HepG2 (cell line): ENCODE measurements around the gene PRKCE. TPM values are rescaled to one million over a fixed set of nuclear protein-coding genes. Genes with fewer than 3 reads are reported as not detected.

ENCODE experiments used
- ATAC-seq: fragments of 200-7000 bp; cut with Tn5 transposase; 3 replicates; pipeline ENCODE4 v1.9.1; 2020; ENCODE audit warnings: mild to moderate bottlenecking, moderate library complexity
- BruUV-seq: library from RNA; stranded (reverse); fragments of 400-500 nt; replicated peaks from 2 replicates; lab custom pipeline; 2021; lab: Mats Ljungman, UMichigan
- CTCF ChIA-PET: fragments of 300-600 bp; formaldehyde crosslinking; extraction: SDS; loops from one replicate; lab custom pipeline; 2021; ENCODE audit warnings: low total read pairs, inconsistent platforms, low intra/inter-chr PET ratio; lab: Yijun Ruan, JAX
- POLR2A ChIA-PET: fragments of 350-600 bp; sonication (Branson Sonifier 250); formaldehyde crosslinking; loops from one replicate; lab custom pipeline; 2020; ENCODE audit warnings: antibody characterized with exemption, inconsistent platforms; lab: Yijun Ruan, JAX
- DNase-seq: peaks from one replicate; pipeline ENCODE4 v3.0.0-alpha.2; 2015; ENCODE audit warnings: low spot score
- FAIRE-seq: peaks from 3 replicates; lab custom pipeline; 2011; peaks lifted over from hg19 to GRCh38; lab: Jason Lieb, UNC
- H2AFZ ChIP-seq: one replicate; pipeline ENCODE4 v1.6.1; 2011; ENCODE audit warnings: low read length, inconsistent platforms
- H3K27ac ChIP-seq: fragments of 300-600 bp; 3 replicates; pipeline ENCODE4 v1.8.0; 2011; ENCODE audit warnings: mixed run types, mild to moderate bottlenecking, mixed read lengths, low read length, inconsistent platforms; ENCODE audit not compliant: insufficient read depth; ENCODE audit errors: extremely low read length
- H3K27me3 ChIP-seq, 2 experiments: fragments of 200-600 bp in 1 of 2; 2 replicates in 1 of 2; 3 replicates in 1 of 2; pipeline versions ENCODE4 v1.6.0 to v1.8.0; 2011; ENCODE audit warnings: low read length in 2 of 2, mild to moderate bottlenecking in 2 of 2, moderate library complexity in 2 of 2, inconsistent platforms in 1 of 2; ENCODE audit not compliant: insufficient read depth in 2 of 2, control insufficient read depth in 1 of 2
- H3K36me3 ChIP-seq, 2 experiments: fragments of 200-600 bp in 1 of 2; replicated peaks in 1 of 2; 2 replicates in 1 of 2; 3 replicates in 1 of 2; pipeline versions ENCODE4 v1.5.1 to v1.8.0; 2011; ENCODE audit warnings: low read length in 2 of 2, inconsistent platforms in 1 of 2; ENCODE audit not compliant: insufficient read depth in 2 of 2, control insufficient read depth in 1 of 2
- H3K4me1 ChIP-seq: 2 replicates; pipeline ENCODE4 v1.5.1; 2012; ENCODE audit warnings: low read length, inconsistent platforms; ENCODE audit not compliant: insufficient read depth
- H3K4me2 ChIP-seq: 2 replicates; pipeline ENCODE4 v1.6.0; 2011; ENCODE audit warnings: low read depth, low read length, inconsistent platforms
- H3K4me3 ChIP-seq, 3 experiments: fragments of 200-600 bp in 1 of 3; sonication (generic), shearing (Covaris generic) in 1 of 3; replicated peaks in 1 of 3; 2 replicates each; pipeline ENCODE4 v1.5.1; 2011 to 2016; ENCODE audit warnings: low read length in 3 of 3, inconsistent platforms in 2 of 3, low read depth in 2 of 3, mild to moderate bottlenecking in 2 of 3, control low read depth in 1 of 3, mixed read lengths in 1 of 3; ENCODE audit not compliant: insufficient read depth in 1 of 3
- H3K79me2 ChIP-seq: one replicate; pipeline ENCODE4 v1.6.1; 2011; ENCODE audit warnings: low read length, inconsistent platforms; ENCODE audit not compliant: insufficient read depth
- H3K9ac ChIP-seq: 2 replicates; pipeline ENCODE4 v1.6.0; 2011; ENCODE audit warnings: mild to moderate bottlenecking, low read depth, low read length, inconsistent platforms; ENCODE audit not compliant: insufficient read depth
- H3K9me3 ChIP-seq: 2 replicates; pipeline ENCODE4 v1.5.1; 2012; ENCODE audit warnings: mild to moderate bottlenecking, low read length
- H4K20me1 ChIP-seq: 2 replicates; pipeline ENCODE4 v1.6.0; 2011; ENCODE audit warnings: inconsistent platforms, mild to moderate bottlenecking, low read length, moderate library complexity; ENCODE audit not compliant: insufficient read depth
- CENPX ChIP-seq: sonication (generic); formaldehyde crosslinking; IDR thresholded peaks from 2 replicates; pipeline ENCODE4 v1.9.0; 2021; ENCODE audit warnings: mild to moderate bottlenecking, missing genetic modification reagents, moderate library complexity
- FOXK1 ChIP-seq: sonication (generic); formaldehyde crosslinking; IDR thresholded peaks from 2 replicates; pipeline ENCODE4 v1.4.0; 2020; ENCODE audit warnings: low read depth, missing genetic modification reagents, borderline replicate concordance
- HNF4G ChIP-seq, 2 experiments: sonication (generic) in 1 of 2; formaldehyde crosslinking in 1 of 2; IDR thresholded peaks; 2 replicates each; pipeline versions ENCODE4 v1.4.0 to v1.6.1; 2011 to 2020; ENCODE audit warnings: borderline replicate concordance in 2 of 2, low read depth in 2 of 2, mild to moderate bottlenecking in 2 of 2, low read length in 1 of 2, missing genetic modification reagents in 1 of 2, moderate library complexity in 1 of 2
- KMT2A ChIP-seq: sonication (generic); formaldehyde crosslinking; IDR thresholded peaks from 2 replicates; pipeline ENCODE4 v1.4.0; 2020; ENCODE audit warnings: missing genetic modification reagents
- PITX1 ChIP-seq: sonication (generic); formaldehyde crosslinking; IDR thresholded peaks from 2 replicates; pipeline ENCODE4 v1.5.1; 2020; ENCODE audit warnings: mild to moderate bottlenecking, missing genetic modification reagents
- ZNF136 ChIP-seq: sonication (generic); formaldehyde crosslinking; IDR thresholded peaks from 2 replicates; pipeline ENCODE4 v1.8.1; 2022; ENCODE audit warnings: low read depth, mild to moderate bottlenecking, moderate library complexity, missing genetic modification reagents
- WGBS: methylation state at CpG from one replicate; pipeline ENCODE4 v1.1.6; 2017; ENCODE audit warnings: low lambda C conversion rate; 5-methylcytosine and 5-hydroxymethylcytosine counted together
- in situ Hi-C: cut with HindIII; loops from 2 replicates; pipeline ENCODE4 v1.10.0; 2017; ENCODE audit warnings: low pct_unique_long_range_greater_than_20kb; ENCODE audit not compliant: extremely low pct_ligation_motif_present
- intact Hi-C: fragments of 100-400 bp; cut with micrococcal nuclease; formaldehyde crosslinking; loops from one replicate; pipeline ENCODE4 v1.10.0; 2022; ENCODE audit not compliant: unreplicated experiment
- polyA plus RNA-seq, 8 experiments: library from polyadenylated mRNA; depleted of rRNA in 3 of 8; stranded (reverse) in 7 of 8; unstranded in 1 of 8; fragments of >200 nt; fragmentation: Illumina TruSeq in 4 of 8; extraction: Trizol in 4 of 8; gene quantifications; 2 replicates each; pipeline versions ENCODE4 v1.2.1 to v1.2.3, GENCODE V29; 2011 to 2016; ENCODE audit warnings: low read depth in 4 of 8, missing spikeins in 1 of 8, mixed read lengths in 1 of 8; ENCODE audit not compliant: insufficient read depth in 1 of 8
- total RNA-seq, 5 experiments: library from RNA; depleted of rRNA; stranded (reverse); fragments of >200 nt; fragmentation: Illumina TruSeq; extraction: Trizol; gene quantifications; 2 replicates each; pipeline ENCODE4 v1.2.3, GENCODE V29; 2016; ENCODE audit warnings: low read depth in 1 of 5
- TF ChIP-seq, protein P1 (sequence below): sonication (generic); formaldehyde crosslinking; IDR thresholded peaks from 2 replicates; pipeline ENCODE4 v1.8.0; 2022; ENCODE audit warnings: missing genetic modification reagents, mild to moderate bottlenecking, inconsistent platforms, borderline replicate concordance
- TF ChIP-seq, protein P2 (sequence below): sonication (generic); IDR thresholded peaks from 2 replicates; pipeline ENCODE4 v1.6.1; 2016; ENCODE audit warnings: low read depth, borderline replicate concordance
- TF ChIP-seq, protein P3 (sequence below): sonication (generic); formaldehyde crosslinking; IDR thresholded peaks from 2 replicates; pipeline ENCODE4 v1.5.0; 2020; ENCODE audit warnings: mild to moderate bottlenecking, missing genetic modification reagents
- TF ChIP-seq, protein P4 (sequence below): sonication (generic); formaldehyde crosslinking; IDR thresholded peaks from 2 replicates; pipeline ENCODE4 v1.5.1; 2020; ENCODE audit warnings: mild to moderate bottlenecking, missing genetic modification reagents
- TF ChIP-seq, protein P5 (sequence below): sonication (generic); formaldehyde crosslinking; IDR thresholded peaks from 2 replicates; pipeline ENCODE4 v1.5.1; 2020; ENCODE audit warnings: missing genetic modification reagents, mild to moderate bottlenecking, borderline replicate concordance
- TF ChIP-seq, protein P6 (sequence below): sonication (generic); formaldehyde crosslinking; IDR thresholded peaks from 2 replicates; pipeline ENCODE4 v1.4.0; 2020; ENCODE audit warnings: low read depth, mild to moderate bottlenecking, missing genetic modification reagents

Gene PRKCE
- total and polyA plus RNA-seq, 2 of the 13 experiments (the other 11 are each of a cell fraction or from before 2014, with no cell fraction given) = 1.0 to 3.9 TPM

DNA sequence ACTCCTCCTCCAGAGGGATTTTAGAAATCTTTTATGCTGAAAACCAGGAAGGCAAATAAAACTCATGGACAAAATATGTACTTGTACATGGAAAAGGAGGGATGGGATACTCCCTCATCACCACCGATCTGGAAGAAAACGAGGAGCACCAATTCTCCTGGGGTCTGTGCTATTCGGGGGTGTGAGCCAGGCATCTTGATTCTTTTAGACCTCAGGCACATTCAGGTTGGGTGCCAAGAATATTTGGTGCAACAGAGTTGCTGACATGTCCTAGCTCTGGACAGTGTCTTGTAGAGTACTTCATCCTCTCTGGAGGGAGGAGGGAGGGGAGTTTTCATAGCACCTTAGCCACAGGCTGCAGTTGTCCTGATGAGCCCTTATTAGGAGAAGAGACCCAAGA is 163.0 kb downstream of the PRKCE start:
- no peak for FAIRE-seq
- BruUV-seq = no TSS peak
- no peak overlapping the region for H3K27ac ChIP-seq
- H3K9ac ChIP-seq = no peak overlapping the region
- H2AFZ ChIP-seq = no peak overlapping the region
- no peak for DNase-seq
- no peak for ATAC-seq
- ChIA-PET CTCF (no interaction called here), POLR2A (no interaction called here)
- H3K36me3 ChIP-seq = no peaks in the 10 kb centered on the region
- intact Hi-C loops (no loop called here), in situ Hi-C loops (no loop called here)
- H3K4me2 ChIP-seq = no peak overlapping the region
- peaks cover 1 to 3% of the 10 kb centered on the region in 2 experiments; a peak in 1 of 5 replicates for H3K27me3 ChIP-seq
- no peaks in the 10 kb centered on the region for H3K79me2 ChIP-seq
- no peaks in the 10 kb centered on the region for H3K4me1 ChIP-seq
- WGBS = 26% methylated on average over 3 of the region's 3 CpGs
- no peak overlapping the region for H3K4me3 ChIP-seq
- no peaks in the 10 kb centered on the region for H4K20me1 ChIP-seq
- no peaks in the 10 kb centered on the region for H3K9me3 ChIP-seq
- TF ChIP-seq CENPX (CRISPR knock-in tag) (no peak), PITX1 (CRISPR knock-in tag) (no peak), FOXK1 (CRISPR knock-in tag) (no peak), ZNF136 (no peak), KMT2A (CRISPR knock-in tag) (no peak), HNF4G (IDR thresholded peaks at IDR 0.05; ENCODE audit: borderline replicate concordance, low read depth, low read length) (no peak), HNF4G (CRISPR knock-in tag; IDR thresholded peaks at IDR 0.05; ENCODE audit: borderline replicate concordance, low read depth) (no peak)
- TF ChIP-seq, protein P1, sequence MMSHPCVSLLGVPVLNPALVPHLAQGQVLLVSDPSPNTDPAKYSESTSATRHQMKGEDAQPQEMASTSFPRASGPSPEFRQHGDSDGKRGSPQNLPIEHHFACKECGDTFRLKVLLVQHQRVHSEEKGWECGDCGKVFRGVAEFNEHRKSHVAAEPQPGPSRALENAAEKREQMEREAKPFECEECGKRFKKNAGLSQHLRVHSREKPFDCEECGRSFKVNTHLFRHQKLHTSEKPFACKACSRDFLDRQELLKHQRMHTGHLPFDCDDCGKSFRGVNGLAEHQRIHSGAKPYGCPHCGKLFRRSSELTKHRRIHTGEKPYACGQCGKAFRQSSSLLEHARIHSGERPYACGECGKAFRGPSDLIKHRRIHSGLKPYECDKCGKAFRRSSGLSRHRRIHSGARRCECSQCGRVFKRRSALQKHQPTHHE (CRISPR knock-in tag) = no peak
- TF ChIP-seq, protein P2, sequence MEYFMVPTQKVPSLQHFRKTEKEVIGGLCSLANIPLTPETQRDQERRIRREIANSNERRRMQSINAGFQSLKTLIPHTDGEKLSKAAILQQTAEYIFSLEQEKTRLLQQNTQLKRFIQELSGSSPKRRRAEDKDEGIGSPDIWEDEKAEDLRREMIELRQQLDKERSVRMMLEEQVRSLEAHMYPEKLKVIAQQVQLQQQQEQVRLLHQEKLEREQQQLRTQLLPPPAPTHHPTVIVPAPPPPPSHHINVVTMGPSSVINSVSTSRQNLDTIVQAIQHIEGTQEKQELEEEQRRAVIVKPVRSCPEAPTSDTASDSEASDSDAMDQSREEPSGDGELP = no peak
- TF ChIP-seq, protein P3, sequence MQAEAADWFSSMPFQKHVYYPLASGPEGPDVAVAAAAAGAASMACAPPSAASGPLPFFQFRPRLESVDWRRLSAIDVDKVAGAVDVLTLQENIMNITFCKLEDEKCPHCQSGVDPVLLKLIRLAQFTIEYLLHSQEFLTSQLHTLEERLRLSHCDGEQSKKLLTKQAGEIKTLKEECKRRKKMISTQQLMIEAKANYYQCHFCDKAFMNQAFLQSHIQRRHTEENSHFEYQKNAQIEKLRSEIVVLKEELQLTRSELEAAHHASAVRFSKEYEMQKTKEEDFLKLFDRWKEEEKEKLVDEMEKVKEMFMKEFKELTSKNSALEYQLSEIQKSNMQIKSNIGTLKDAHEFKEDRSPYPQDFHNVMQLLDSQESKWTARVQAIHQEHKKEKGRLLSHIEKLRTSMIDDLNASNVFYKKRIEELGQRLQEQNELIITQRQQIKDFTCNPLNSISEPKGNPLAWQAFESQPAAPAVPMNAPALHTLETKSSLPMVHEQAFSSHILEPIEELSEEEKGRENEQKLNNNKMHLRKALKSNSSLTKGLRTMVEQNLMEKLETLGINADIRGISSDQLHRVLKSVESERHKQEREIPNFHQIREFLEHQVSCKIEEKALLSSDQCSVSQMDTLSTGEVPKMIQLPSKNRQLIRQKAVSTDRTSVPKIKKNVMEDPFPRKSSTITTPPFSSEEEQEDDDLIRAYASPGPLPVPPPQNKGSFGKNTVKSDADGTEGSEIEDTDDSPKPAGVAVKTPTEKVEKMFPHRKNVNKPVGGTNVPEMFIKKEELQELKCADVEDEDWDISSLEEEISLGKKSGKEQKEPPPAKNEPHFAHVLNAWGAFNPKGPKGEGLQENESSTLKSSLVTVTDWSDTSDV (CRISPR knock-in tag) = no peak
- TF ChIP-seq, protein P4, sequence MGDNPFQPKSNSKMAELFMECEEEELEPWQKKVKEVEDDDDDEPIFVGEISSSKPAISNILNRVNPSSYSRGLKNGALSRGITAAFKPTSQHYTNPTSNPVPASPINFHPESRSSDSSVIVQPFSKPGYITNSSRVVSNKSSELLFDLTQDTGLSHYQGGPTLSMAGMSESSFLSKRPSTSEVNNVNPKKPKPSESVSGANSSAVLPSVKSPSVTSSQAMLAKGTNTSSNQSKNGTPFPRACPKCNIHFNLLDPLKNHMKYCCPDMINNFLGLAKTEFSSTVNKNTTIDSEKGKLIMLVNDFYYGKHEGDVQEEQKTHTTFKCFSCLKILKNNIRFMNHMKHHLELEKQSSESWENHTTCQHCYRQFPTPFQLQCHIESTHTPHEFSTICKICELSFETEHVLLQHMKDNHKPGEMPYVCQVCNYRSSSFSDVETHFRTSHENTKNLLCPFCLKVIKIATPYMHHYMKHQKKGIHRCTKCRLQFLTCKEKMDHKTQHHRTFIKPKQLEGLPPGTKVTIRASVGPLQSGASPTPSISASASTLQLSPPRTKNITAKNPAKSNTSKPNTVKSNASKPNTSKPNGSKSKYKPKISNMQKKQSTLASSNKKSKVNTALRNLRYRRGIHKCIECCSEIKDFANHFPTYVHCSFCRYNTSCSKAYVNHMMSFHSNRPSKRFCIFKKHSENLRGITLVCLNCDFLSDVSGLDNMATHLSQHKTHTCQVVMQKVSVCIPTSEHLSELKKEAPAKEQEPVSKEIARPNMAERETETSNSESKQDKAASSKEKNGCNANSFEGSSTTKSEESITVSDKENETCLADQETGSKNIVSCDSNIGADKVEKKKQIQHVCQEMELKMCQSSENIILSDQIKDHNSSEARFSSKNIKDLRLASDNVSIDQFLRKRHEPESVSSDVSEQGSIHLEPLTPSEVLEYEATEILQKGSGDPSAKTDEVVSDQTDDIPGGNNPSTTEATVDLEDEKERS = no peak
- TF ChIP-seq, protein P5, sequence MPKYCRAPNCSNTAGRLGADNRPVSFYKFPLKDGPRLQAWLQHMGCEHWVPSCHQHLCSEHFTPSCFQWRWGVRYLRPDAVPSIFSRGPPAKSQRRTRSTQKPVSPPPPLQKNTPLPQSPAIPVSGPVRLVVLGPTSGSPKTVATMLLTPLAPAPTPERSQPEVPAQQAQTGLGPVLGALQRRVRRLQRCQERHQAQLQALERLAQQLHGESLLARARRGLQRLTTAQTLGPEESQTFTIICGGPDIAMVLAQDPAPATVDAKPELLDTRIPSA = no peak
- TF ChIP-seq, protein P6, sequence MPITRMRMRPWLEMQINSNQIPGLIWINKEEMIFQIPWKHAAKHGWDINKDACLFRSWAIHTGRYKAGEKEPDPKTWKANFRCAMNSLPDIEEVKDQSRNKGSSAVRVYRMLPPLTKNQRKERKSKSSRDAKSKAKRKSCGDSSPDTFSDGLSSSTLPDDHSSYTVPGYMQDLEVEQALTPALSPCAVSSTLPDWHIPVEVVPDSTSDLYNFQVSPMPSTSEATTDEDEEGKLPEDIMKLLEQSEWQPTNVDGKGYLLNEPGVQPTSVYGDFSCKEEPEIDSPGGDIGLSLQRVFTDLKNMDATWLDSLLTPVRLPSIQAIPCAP (CRISPR knock-in tag) = no peak
